Gastrocnemius medialis (tissue), 4 donors: ENCODE results near the gene GRID1. TPM values are rescaled to one million over a fixed set of nuclear protein-coding genes. Genes with fewer than 3 reads are reported as not detected.

ENCODE experiments used
- ATAC-seq, 2 donors: fragments of 150-250 bp; one replicate each; pipeline ENCODE4 v1.9.1; 2016
- DNase-seq, 2 donors: peaks; one replicate each; pipeline ENCODE4 v3.0.0-alpha.2; 2019
- H3K27ac ChIP-seq, 4 donors: fragments of 200-600 bp; sonication (generic); 1 replicate in 1 of 4; 2 replicates in 3 of 4; pipeline ENCODE4 v1.5.1; 2016 to 2018; ENCODE audit warnings: mild to moderate bottlenecking in 2 of 4, moderate library complexity in 1 of 4
- H3K27me3 ChIP-seq, 3 donors: fragments of 200-600 bp; sonication (generic) in 2 of 3; 1 replicate in 1 of 3; 2 replicates in 2 of 3; pipeline versions ENCODE4 v1.5.1 to v1.6.0; 2016 to 2019; ENCODE audit warnings: mild to moderate bottlenecking in 1 of 3, moderate library complexity in 1 of 3
- H3K36me3 ChIP-seq, 2 donors: fragments of 200-600 bp; sonication (generic) in 1 of 2; one replicate each; pipeline ENCODE4 v1.5.1; 2017 to 2018
- H3K4me1 ChIP-seq, 2 donors: fragments of 200-600 bp; sonication (generic) in 1 of 2; one replicate each; pipeline ENCODE4 v1.5.1; 2016 to 2017; ENCODE audit warnings: mild to moderate bottlenecking in 2 of 2
- H3K4me3 ChIP-seq, 4 donors: fragments of 200-600 bp; sonication (generic) in 3 of 4; 1 replicate in 1 of 4; 2 replicates in 3 of 4; pipeline ENCODE4 v1.5.1; 2016 to 2019; ENCODE audit warnings: mild to moderate bottlenecking in 2 of 4
- H3K9me3 ChIP-seq, 3 donors: fragments of 200-600 bp; sonication (generic) in 2 of 3; 1 replicate in 1 of 3; 2 replicates in 2 of 3; pipeline ENCODE4 v1.5.1; 2016 to 2019
- CTCF ChIP-seq, 5 experiments: fragments of 450-650 bp in 3 of 5; fragments of 200-600 bp in 2 of 5; sonication (generic) in 2 of 5; IDR thresholded peaks in 4 of 5; conservative IDR thresholded peaks in 1 of 5; 1 replicate in 4 of 5; 2 replicates in 1 of 5; pipeline ENCODE4 v1.5.1; 2016 to 2019; ENCODE audit warnings: antibody characterized with exemption in 5 of 5, mild to moderate bottlenecking in 3 of 5, moderate library complexity in 3 of 5
- POLR2A ChIP-seq, 2 donors: fragments of 450-650 bp; IDR thresholded peaks; one replicate each; pipeline ENCODE4 v1.6.1; 2017; ENCODE audit warnings: antibody characterized with exemption in 2 of 2, mild to moderate bottlenecking in 2 of 2, moderate library complexity in 2 of 2
- in situ Hi-C, 4 donors: fragments of 200-750 bp; cut with MboI; loops; one replicate each; pipeline versions ENCODE4 v1.15.0 to v1.8.0; 2017; ENCODE audit warnings: low sequenced_read_pairs in 4 of 4
- intact Hi-C: fragments of 100-400 bp; cut with DNase I; formaldehyde crosslinking; loops from one replicate; pipeline ENCODE4 v1.15.1; 2023; ENCODE audit warnings: low total_unique reads
- total RNA-seq, 4 donors: library from RNA; depleted of rRNA; stranded (reverse); fragments of >200 nt; gene quantifications; one replicate each; pipeline versions ENCODE4 v1.1.0 to v1.2.3, GENCODE V29; 2016

Gene GRID1
- total RNA-seq, 4 donors from 2014 or later: 0.17 to 1.4 (median 0.79) TPM

- Histone ChIP-seq H3K4me1 (peaks cover 0 to 4% of the 10 kb centered on the region in 2 donors), H3K9me3 (no peaks in the 10 kb centered on the region), H3K27ac (no peak overlapping the region), H3K27me3 (no peaks in the 10 kb centered on the region), H3K36me3 (no peaks in the 10 kb centered on the region), H3K4me3 (no peak overlapping the region)
- ATAC-seq (no peak), DNase-seq (no peak)
- TF ChIP-seq POLR2A (IDR thresholded peaks at IDR 0.05) (no peak), CTCF (IDR thresholded peaks at IDR 0.05 in 4 of 5, conservative IDR thresholded peaks at IDR 0.05 in 1 of 5) (no peak)
- intact Hi-C loops: no loop called here
- in situ Hi-C loops: no loop called here
Observed at GRCh38 chr10:85794553-85794952, 572.0 kb downstream of the GRID1 start.

GRCh38 chr10:85792533-85792858 is 574.1 kb downstream of the GRID1 start:
- Histone ChIP-seq H3K27me3 (no peaks in the 10 kb centered on the region), H3K36me3 (no peaks in the 10 kb centered on the region), H3K4me3 (no peak overlapping the region), H3K4me1 (peaks cover 0 to 4% of the 10 kb centered on the region in 2 donors), H3K27ac (peak overlapping the region in 1 of 4 donors; percentile 41), H3K9me3 (no peaks in the 10 kb centered on the region)
- no peak for ATAC-seq
- TF ChIP-seq POLR2A (IDR thresholded peaks at IDR 0.05): no peak
- no peak for TF ChIP-seq CTCF (IDR thresholded peaks at IDR 0.05 in 4 of 5, conservative IDR thresholded peaks at IDR 0.05 in 1 of 5)
- no peak for DNase-seq
- intact Hi-C loops (no loop called here), in situ Hi-C loops (no loop called here)

GRCh38 chr10:85791818-85792532 is 574.6 kb downstream of the GRID1 start:
- peak in 1 of 2 donors; percentile 30 for DNase-seq
- Histone ChIP-seq H3K27me3 (no peaks in the 10 kb centered on the region), H3K4me3 (no peak overlapping the region), H3K4me1 (peaks cover 0 to 4% of the 10 kb centered on the region in 2 donors), H3K36me3 (no peaks in the 10 kb centered on the region), H3K27ac (peak overlapping the region in 1 of 4 donors; percentile 41), H3K9me3 (no peaks in the 10 kb centered on the region)
- peak; percentile 54 to 55 for ATAC-seq
- in situ Hi-C loops (no loop called here), intact Hi-C loops (no loop called here)
- TF ChIP-seq CTCF (IDR thresholded peaks at IDR 0.05 in 4 of 5, conservative IDR thresholded peaks at IDR 0.05 in 1 of 5): peak in 1 of 5 experiments; percentile 6
- TF ChIP-seq POLR2A (IDR thresholded peaks at IDR 0.05): no peak

- Histone ChIP-seq H3K27ac (no peak overlapping the region), H3K4me1 (peaks cover 0 to 4% of the 10 kb centered on the region in 2 donors), H3K27me3 (no peaks in the 10 kb centered on the region), H3K9me3 (no peaks in the 10 kb centered on the region), H3K36me3 (no peaks in the 10 kb centered on the region), H3K4me3 (no peak overlapping the region)
- DNase-seq (peak in 1 of 2 donors; percentile 22), ATAC-seq (no peak)
- intact Hi-C loops: no loop called here
- no peak for TF ChIP-seq POLR2A (IDR thresholded peaks at IDR 0.05)
- in situ Hi-C loops: no loop called here
Observed at GRCh38 chr10:85789982-85790789, 576.4 kb downstream of the GRID1 start.

- no peak for TF ChIP-seq CTCF (IDR thresholded peaks at IDR 0.05 in 4 of 5, conservative IDR thresholded peaks at IDR 0.05 in 1 of 5)
- in situ Hi-C loops: no loop called here
- intact Hi-C loops: no loop called here
Observed at GRCh38 chr10:85789125-85789524, 577.5 kb downstream of the GRID1 start.

More at GRCh38 chr10:85789125-85789524, 577.5 kb downstream of the GRID1 start:
- H3K27ac ChIP-seq: no peak overlapping the region
- no peaks in the 10 kb centered on the region for H3K27me3 ChIP-seq
- H3K9me3 ChIP-seq: no peaks in the 10 kb centered on the region
- peaks cover 0 to 4% of the 10 kb centered on the region in 2 donors for H3K4me1 ChIP-seq
- ATAC-seq (no peak), DNase-seq (no peak)
- H3K4me3 ChIP-seq: no peak overlapping the region
- no peaks in the 10 kb centered on the region for H3K36me3 ChIP-seq
